ENCODE results near the gene OLFML2A.

Gene OLFML2A

GRCh38 chr9:124780757-124781151, 3.8 kb downstream of the OLFML2A start:
- Histone ChIP-seq H4K20me1 (ENCODE audit: insufficient read depth, low read length) (no peaks in the 10 kb centered on the region), H3K9me3 (ENCODE audit: low read length) (no peaks in the 10 kb centered on the region), H3K9ac (ENCODE audit: low read length) (no peak overlapping the region), H3K4me2 (ENCODE audit: low read length) (no peak overlapping the region), H3K36me3 (ENCODE audit: insufficient read depth, low read length) (no peaks in the 10 kb centered on the region), H3K27me3 (ENCODE audit: insufficient read depth, low read length) (no peaks in the 10 kb centered on the region), H3K4me3 (ENCODE audit: low read depth, low read length, poor library complexity, severe bottlenecking) (no peak overlapping the region), H3K27ac (ENCODE audit: low read depth, low read length, poor library complexity, severe bottlenecking) (no peak overlapping the region), H3K4me1 (ENCODE audit: insufficient read depth, low read length, severe bottlenecking) (peaks cover 13% of the 10 kb centered on the region), H3K79me2 (ENCODE audit: insufficient read depth, low read length) (no peaks in the 10 kb centered on the region), H3F3A (ENCODE audit: insufficient read depth, low read length) (no peaks in the 10 kb centered on the region), H2AFZ (ENCODE audit: low read length) (no peak overlapping the region), H3K9me2 (ENCODE audit: low read depth, low read length) (no peaks in the 10 kb centered on the region)
- no peak for TF ChIP-seq CTCF (IDR thresholded peaks at IDR 0.05; ENCODE audit: low read length)
- TF ChIP-seq EZH2 (IDR thresholded peaks at IDR 0.05; ENCODE audit: borderline replicate concordance, low read length), result no peak

GRCh38 chr9:124781967-124782660, 5.2 kb downstream of the OLFML2A start:
- Histone ChIP-seq H3K9ac (ENCODE audit: low read length) (no peak overlapping the region), H3K4me1 (ENCODE audit: insufficient read depth, low read length, severe bottlenecking) (peaks cover 11% of the 10 kb centered on the region), H3K79me2 (ENCODE audit: insufficient read depth, low read length) (no peaks in the 10 kb centered on the region), H3K4me3 (ENCODE audit: low read depth, low read length, poor library complexity, severe bottlenecking) (no peak overlapping the region), H3K36me3 (ENCODE audit: insufficient read depth, low read length) (no peaks in the 10 kb centered on the region), H3K27ac (ENCODE audit: low read depth, low read length, poor library complexity, severe bottlenecking) (no peak overlapping the region), H3K4me2 (ENCODE audit: low read length) (no peak overlapping the region), H3K9me2 (ENCODE audit: low read depth, low read length) (no peaks in the 10 kb centered on the region), H3K27me3 (ENCODE audit: insufficient read depth, low read length) (no peaks in the 10 kb centered on the region), H3F3A (ENCODE audit: insufficient read depth, low read length) (no peaks in the 10 kb centered on the region), H3K9me3 (ENCODE audit: low read length) (no peaks in the 10 kb centered on the region), H2AFZ (ENCODE audit: low read length) (no peak overlapping the region), H4K20me1 (ENCODE audit: insufficient read depth, low read length) (no peaks in the 10 kb centered on the region)
- TF ChIP-seq CTCF (IDR thresholded peaks at IDR 0.05; ENCODE audit: low read length) (no peak), EZH2 (IDR thresholded peaks at IDR 0.05; ENCODE audit: borderline replicate concordance, low read length) (no peak)

- Histone ChIP-seq H3F3A (ENCODE audit: insufficient read depth, low read length) (no peaks in the 10 kb centered on the region), H3K36me3 (ENCODE audit: insufficient read depth, low read length) (no peaks in the 10 kb centered on the region), H3K27me3 (ENCODE audit: insufficient read depth, low read length) (no peaks in the 10 kb centered on the region), H3K9ac (ENCODE audit: low read length) (no peak overlapping the region), H2AFZ (ENCODE audit: low read length) (no peak overlapping the region), H3K9me2 (ENCODE audit: low read depth, low read length) (no peaks in the 10 kb centered on the region), H3K79me2 (ENCODE audit: insufficient read depth, low read length) (no peaks in the 10 kb centered on the region), H3K4me2 (ENCODE audit: low read length) (no peak overlapping the region), H3K27ac (ENCODE audit: low read depth, low read length, poor library complexity, severe bottlenecking) (no peak overlapping the region), H4K20me1 (ENCODE audit: insufficient read depth, low read length) (no peaks in the 10 kb centered on the region), H3K4me1 (ENCODE audit: insufficient read depth, low read length, severe bottlenecking) (peaks cover 11% of the 10 kb centered on the region), H3K9me3 (ENCODE audit: low read length) (no peaks in the 10 kb centered on the region), H3K4me3 (ENCODE audit: low read depth, low read length, poor library complexity, severe bottlenecking) (no peak overlapping the region)
- TF ChIP-seq EZH2 (IDR thresholded peaks at IDR 0.05; ENCODE audit: borderline replicate concordance, low read length) (no peak), CTCF (IDR thresholded peaks at IDR 0.05; ENCODE audit: low read length) (no peak)
Observed at GRCh38 chr9:124782661-124783574, 6.0 kb downstream of the OLFML2A start.

Data from OCI-LY1 (cell line).